NCI-H1930 (cell line): ENCODE measurements around the gene UNC5C.

Source experiments
- DNase-seq, 2 experiments: peaks; one replicate each; lab custom pipeline; 2025; lab: John Stamatoyannopoulos, UW

Gene UNC5C

DNA sequence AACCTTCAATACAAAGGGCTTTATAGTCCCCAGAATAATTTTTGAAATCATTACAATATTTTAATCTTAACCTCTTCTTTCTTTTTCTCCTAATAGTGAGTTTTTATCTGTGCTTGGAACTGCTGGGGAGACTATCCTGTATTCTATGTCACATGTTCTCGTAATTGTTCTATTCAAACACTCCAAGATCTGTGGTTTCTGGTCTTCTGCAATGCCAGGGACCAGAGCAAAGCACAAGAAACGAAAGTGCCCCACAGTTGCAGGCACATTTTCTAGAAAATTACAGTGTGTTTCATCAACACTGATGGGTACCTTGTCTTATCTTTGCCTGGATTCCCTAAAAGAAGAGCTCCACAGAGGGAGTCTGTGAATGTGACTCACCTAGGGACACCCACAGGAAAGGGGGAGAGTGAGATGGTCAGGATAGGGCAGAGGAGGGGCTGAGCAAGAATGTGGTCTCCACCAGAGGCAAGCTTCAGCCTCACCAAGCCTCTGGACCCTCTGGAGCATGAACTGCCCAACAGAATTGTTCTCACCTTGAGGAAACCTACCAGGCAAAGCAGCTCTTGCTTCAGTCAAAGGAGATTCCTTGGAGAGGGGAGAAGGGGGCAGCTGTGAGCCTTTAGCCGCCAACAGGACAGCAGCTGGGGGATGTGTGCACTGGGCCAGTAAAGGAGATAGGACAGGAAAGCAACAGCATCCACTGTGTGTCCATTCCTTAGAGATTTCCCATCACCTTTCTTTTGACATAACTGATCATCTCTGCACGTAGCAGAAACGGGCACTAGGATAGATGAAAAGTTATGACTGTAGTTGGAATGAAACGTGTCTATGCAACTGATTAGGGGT lies 25.9 kb downstream of the UNC5C start:
- no peak for DNase-seq

DNA sequence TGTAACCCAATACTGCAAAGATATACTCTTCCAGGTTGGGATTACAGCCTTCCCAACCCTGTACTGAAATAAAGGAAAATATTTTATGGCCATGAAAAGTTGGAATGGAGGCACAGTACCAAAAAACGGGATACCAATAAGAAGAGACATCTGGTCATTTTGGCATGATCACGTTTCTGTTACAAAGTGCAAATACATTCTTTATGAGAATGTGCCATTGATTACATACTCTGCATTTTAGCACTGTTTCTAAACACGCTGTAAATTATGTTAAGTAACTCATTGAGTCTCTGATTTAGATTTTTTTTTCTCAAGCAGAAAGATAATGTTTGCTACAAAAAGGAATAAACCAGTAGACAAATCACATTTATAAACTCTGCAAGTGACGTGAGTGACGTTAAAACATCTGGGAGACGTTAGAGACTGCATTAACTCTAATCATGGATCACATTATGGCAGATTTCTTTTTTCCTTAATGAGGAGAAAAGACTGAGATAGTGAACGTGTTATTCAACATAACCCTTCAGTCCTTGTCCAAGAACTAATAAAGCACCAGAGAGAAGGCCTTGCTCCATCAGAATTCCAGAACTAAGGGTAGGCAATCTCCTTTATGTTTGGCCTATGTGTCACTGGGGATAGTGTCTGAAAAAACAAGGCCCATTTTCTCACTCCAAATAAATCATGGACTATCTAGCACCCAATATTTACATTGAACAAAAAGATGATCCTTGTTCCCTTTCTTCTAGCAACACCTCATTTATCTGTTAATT lies 31.0 kb downstream of the UNC5C start:
- DNase-seq, result no peak

DNA sequence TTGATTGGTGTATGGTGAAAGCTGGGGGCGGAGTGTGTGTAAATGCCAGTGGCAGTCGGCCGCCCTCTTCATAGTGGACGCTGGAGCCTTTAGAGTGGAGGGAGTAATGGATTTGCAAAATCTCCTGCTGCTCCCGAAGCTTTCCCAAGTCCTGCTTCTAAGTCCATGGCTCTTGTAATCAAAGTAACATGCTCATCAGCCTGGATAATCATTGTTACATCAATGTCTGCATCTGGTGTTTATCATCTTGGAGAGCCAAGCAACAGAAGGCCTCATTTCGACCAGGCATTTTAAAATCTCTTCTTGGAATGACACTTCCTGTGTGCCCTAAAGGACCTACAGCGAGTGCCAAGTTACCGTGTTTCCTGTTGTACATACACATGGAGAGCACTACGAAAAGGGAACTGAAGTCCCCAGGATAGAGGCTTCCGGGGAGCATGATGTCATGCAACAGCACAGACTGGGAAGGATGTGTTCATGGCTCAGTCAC lies 32.2 kb downstream of the UNC5C start:
- DNase-seq, result no peak

DNA sequence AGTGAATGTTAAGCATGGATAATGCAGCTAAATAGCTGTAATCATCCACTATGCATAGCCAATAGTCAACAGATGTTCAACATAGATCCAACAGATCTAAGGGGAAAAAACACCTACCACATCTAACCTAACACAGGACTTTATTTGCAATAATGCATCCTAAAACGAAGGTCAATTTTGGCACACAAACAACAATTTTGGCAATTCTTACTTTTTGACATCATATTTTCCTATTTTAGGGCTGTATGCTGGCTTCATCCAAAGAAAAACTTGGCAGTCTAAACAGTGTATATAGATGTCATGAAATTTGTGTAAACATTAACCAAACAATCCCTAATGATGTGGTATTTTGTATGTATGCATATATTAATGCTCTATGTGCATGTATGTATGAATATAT lies 33.2 kb downstream of the UNC5C start:
- no peak for DNase-seq

DNA sequence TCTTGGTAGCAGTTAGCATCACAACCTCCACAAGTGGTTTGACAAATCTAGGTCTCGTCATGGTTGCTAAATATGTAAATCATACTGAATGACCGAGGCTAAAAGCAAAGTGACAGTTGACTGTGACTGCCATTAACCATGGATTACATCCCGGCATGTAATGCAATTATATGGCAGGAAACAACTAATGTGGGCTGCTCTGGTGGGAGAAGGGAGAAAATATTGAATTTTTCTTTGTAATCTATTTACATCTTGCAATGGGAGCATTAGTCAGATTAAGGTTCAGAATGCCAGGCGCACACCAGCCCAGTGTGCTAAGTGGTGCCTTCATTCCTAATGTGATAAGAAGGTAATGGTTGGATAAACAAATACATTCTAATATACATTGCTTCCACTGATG lies 35.8 kb downstream of the UNC5C start:
- DNase-seq, result no peak

DNA sequence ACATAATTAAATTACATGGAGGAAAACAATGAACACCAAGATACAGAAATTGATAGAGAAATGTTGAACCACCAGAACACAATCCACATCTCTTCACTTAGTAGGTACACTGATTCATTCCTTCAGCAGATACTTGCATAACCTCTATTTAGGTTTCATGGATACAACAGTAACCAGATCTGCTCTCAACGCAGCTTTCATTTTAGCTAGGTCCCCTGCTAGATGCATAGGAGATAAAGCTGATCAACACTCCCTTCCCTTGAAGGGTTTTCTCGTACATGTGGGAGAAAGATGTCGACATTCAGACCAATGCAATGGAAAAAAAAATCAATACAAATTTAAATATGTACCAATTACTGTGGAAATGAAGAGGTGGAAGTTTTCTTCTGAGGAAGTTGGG lies 37.3 kb downstream of the UNC5C start:
- no peak for DNase-seq

DNA sequence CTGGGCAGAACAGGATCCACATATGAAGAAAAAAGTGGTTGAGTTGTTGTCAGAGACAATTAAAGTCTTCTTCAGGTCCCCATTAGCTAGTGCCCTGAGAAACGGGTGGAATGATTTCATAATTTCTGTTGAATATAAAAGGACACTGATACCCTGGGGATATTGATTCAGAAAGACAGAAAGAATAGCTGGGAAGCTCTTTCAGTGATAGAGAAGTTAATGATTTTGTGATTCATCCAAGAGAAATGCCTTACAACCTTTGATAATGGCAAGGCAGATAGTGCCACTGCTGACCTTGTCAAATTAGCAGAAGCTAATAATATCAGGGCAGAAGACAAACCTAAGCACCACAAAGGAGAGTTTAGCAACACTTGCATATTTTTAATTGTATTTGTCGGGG lies 37.9 kb downstream of the UNC5C start:
- DNase-seq, result no peak

DNA sequence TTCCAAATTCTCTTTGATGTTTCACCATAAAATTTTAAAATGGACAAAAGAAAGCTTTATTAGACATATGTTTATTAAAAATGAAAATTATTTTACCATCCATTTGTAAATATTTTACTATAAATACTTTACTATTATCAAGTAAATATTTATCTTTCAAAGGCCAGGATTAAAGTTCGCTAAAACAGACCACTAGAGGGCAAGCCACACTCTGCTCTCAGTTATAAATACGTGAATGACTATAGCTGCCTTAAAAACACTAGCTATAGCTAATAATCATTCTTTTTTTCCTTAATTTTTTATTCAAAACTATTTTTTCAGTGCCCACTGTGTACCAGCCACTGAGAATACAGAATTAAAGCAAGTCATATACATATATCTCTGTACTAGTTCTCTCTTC lies 38.6 kb downstream of the UNC5C start:
- no peak for DNase-seq

DNA sequence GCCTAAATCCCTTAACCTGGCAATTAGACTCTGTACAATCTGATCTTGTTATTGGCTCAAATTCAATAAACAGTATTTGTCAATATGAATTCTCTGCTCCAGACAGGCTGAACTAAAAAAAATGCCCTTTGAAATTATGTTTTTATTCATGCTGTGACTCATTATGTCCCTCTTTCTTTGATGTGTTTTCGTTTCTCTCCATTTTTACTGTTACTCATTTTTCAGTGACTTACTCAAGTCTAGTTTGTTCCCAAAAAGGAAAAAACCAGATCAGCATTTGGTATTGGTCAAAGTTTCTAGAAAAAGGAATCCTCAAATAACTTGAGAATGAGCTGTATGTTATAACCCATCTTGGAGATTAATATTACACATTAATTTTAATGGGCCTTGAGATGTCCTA lies 40.4 kb downstream of the UNC5C start:
- DNase-seq, result no peak

DNA sequence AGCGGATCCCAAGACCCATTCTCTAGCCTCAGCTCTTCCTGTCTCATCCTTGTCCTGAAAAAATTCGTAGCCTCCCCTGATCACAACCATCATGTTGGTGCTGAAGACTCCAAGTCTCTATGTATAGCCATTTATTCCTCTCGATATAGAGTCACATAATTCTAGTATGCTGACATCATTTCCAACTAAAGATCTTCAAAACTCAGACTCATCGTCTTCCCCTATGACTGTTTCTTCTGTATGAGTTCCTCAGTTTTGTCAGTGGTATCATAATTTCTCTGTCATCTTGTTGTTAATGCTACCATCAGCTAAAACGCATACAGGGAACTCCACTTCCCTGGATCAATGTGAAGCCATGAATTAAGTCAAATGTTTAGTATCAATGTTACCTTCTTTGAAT lies 41.2 kb downstream of the UNC5C start:
- no peak for DNase-seq

DNA sequence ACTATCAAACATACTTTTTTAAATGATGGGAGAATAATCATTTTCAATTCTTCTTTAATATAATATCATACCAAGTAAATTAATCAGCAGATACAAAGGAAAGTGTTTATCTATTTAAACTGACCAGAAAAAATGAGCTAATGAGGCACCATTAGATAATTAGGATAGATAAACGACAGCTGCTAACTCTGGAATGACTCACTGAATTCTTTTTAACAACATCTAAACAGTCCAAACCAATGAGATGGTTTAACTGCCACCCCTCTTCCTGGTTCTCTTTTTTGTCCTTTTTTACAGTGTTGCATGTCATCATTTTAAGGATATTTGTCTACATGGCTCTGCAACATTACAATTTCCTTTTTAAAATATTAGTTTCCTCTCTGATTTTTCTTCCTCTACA lies 41.6 kb downstream of the UNC5C start:
- no peak for DNase-seq

DNA sequence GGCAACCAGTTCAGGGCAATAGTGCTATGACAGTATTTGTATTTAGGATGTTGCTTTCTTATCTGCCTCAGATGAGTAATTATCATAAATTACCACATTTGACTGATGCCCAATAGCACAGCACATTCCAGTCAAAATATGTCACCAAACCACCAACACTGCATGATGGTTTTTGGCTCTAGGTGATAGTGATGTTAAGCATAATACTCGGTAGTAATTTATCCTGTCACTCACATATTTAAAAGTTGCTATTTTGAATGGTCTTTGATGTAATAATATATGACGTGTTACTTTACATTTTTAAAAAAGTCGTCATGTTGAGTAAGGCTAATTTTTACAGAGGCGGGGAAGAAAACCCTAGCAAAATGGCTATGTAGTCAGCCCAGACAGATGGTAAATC lies 42.5 kb downstream of the UNC5C start:
- no peak for DNase-seq

DNA sequence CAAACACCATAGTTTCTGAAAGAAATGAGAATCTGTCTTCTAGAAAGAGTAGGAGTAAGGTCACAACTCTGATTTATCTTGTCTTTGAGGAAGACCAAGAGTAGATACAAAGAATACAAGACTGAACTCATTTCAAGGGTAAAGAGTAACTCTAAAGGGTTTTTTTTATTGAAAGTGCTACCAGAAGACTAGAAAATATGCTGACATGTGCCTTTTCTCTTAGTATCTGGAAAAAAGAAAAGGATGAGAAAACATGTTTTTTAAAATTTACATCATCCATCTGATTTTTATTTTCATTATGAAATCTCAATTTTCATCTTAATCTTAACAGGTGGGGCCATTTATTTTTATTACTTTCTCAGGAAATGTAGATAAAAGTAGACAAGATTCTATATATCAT lies 43.0 kb downstream of the UNC5C start:
- no peak for DNase-seq

DNA sequence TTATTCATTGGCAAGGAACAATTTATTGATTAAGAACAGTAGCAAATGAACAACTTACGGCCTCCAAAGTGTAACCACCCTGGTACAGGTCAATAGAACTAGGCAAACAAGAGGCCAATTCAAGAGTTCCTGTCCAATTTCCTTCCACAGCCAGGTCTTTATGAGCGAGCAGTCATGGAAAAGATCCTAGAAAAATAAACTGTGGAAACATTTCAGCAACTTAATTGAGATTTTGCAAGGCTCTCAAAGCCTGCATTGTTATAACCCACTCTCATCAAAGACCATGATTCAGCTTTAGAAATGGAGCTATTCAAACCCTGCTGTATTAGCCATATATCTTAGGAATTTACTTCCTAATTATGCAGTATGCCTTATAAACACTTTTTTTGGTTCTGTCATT lies 43.6 kb downstream of the UNC5C start:
- DNase-seq, result no peak

DNA sequence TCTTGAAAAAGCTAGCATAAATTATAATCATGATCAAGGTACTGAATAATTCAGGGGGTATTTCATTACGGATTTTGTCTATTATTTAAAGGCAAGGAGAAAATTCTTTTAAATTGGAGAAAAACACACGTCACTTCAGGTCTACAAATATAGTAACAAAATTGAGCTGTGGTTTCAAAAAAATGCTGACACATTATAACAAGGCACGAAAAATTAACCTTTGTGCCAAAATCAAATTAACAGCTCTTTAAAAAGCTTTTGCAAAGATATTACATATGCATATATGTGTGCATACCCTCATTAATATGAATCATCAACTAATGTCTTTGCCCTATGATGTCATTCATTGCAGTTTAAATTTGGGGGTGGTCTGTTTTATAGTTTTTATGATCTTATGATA lies 44.3 kb downstream of the UNC5C start:
- no peak for DNase-seq

DNA sequence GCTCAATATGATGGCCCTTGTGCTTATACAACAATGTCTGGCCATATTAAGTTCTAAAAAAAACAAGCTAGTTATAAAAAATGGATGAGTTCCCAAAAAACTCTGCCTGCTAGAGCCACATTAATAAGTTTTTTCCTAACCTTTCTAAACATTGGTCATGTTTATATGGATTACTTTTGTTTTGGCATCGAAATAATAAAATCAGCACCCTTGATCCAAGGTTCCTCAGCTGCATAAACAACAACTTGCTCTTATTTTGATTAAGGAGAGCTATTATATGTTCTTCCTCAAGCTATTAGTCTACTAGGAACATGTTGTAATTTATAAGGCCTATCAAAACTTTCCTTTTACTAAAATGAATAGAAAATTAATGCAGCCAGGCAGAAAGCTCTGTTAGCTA lies 48.4 kb downstream of the UNC5C start:
- DNase-seq, result no peak

DNA sequence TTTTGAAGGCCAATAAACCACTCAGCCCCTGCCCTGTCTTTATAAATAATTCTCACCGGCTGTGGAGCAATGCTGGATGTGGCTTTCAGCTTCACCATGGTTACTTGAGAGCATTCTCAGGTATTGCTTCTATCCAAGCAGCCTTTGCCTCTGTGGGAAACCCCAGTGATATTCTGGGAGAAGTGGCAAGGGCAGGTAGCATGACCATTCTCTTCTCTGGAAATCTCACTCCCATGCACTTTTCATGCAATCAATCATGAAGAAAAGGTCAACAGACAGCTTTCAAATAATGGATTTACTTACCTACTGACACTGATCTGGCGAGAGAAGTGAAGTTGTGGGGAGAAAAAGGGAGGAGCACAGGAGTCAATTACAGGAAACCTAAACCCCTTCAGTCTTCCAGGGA lies 49.5 kb downstream of the UNC5C start:
- no peak for DNase-seq

DNA sequence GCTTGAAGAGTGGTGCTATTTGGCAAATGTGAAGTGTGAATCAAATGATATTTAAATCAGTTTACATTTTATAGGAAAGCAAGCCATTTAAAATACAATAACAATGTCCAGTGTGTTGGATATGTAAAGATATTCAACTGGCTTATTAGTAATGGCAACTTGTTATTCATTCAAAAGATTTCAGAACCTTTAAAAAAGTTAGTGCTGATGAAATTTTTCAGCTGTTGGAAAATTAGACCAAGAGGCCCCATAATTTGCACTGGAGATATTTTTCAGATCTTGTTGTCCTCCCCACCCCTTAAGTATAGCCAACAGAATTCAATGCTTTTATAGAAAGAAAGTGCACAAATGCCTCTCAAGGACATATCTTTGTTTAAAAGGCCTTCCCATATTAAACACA lies 54.6 kb downstream of the UNC5C start:
- no peak for DNase-seq

DNA sequence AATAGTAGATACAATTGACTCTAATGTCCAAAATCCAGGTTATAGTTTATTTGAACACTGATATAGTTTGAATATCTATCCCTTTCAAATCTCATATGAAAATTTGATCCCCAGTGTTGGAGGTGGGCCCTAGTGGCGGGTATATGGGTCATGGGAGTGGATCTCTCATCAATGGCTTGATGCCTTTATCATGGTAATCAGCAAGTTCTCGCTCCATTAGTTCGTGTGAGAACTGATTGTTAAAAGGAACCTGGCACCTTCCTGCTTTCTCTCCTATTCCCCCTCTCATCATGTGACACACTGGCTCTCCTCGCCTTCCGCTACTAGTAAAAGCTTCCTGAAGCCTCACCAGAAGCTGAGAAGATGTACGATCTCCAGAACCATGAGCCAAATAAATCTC lies 70.1 kb downstream of the UNC5C start:
- DNase-seq, result no peak

DNA sequence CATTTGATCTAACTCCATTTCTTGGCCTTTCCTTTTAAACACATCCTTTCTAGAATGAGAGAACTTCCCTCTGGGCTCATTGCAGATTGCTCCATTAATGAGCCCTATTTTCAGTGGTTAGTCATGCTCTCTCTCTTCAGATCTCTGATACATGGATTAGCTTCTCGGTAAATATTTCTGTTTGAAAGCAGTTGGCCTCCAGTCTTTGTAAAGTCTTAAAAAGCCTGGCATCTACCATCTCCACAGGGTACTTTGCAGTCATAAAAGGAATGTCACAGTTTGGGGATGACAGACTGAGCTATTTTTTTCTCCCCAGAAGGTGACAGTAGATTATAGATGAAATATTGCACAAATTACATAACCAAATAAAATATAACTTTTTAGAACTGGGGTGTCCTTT lies 72.7 kb downstream of the UNC5C start:
- no peak for DNase-seq

DNA sequence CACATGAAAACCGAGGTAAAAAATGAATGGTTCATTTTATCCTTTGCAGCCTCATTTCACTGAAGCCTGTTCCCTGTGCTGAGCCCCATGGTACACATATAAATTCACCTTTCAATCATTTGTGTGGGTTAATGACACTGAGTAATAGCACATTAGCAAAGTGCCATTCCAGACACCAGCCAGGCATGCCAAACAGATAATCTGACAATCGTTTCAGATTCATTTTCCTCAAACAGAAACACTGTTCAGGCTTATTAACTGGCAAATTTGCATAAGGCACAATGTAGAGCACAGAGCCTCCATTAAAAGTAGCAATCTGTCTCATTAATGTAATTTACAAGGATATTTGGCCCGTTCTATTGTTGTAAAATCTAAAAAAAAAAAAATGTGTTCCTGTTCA lies 76.2 kb downstream of the UNC5C start:
- DNase-seq, result no peak

DNA sequence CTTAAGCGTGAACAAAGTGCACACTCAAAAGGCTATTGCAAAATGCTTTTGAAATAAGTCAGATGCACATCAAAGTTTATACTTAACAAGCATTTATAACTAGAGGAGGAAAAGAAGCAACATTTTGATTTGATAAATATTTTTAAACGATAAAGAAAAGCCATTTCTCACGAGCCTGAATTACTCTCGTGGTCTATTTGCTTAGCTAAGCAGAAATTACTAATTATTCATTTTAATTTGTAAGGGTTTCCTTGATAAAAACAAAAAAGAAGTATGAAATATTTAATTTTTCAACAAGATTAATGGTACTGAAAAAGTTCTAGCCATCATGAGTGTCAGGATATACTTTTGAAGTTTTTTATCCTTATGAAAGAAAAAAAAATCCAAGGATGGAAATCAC lies 78.2 kb downstream of the UNC5C start:
- no peak for DNase-seq

DNA sequence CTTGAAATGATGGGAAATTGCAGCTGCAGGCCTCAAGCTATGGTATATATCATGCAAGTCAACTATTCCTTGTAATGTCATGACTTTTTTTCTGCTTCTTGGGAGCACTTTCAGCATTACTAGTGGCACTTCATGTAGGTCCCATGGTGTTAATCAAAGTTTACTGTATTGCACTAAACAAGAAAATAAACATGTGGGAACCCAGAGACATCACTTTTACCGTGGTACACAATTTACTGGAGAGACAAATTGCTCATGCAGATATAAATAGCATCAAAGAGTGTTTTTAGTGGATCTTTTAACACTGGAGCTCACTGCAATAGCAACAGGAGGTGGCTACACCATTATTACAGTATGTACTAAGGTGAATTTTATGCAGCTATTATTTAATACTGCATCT lies 79.2 kb downstream of the UNC5C start:
- no peak for DNase-seq

DNA sequence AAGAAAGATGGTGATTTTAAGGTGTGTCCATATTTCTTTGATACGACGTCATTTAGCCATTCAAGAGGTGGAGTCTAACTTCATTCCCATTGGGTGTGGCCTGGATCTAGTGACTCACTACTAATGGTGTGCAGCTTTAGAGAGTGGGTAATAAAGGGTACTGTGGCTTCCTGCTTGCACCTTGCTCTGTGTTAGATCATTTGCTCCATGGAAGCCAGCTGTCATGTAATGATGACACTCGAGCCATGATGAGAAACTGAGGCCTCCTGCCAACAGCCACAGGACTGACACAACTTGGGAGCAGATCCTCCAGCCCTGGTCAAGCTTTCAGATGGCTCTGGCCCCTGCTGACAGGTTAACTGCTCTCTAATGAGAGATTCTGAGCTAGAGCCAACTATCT lies 82.0 kb downstream of the UNC5C start:
- DNase-seq, result no peak
